HEK293T (cell line): ENCODE measurements around the gene COTL1.

ENCODE experiments used
- CTCF ChIA-PET: fragments of 350-600 bp; formaldehyde crosslinking; extraction: SDS; loops from one replicate; lab custom pipeline; 2021; ENCODE audit warnings: antibody characterized with exemption, inconsistent platforms; lab: Yijun Ruan, JAX
- POLR2A ChIA-PET: fragments of 350-600 bp; formaldehyde crosslinking; extraction: SDS; loops from one replicate; lab custom pipeline; 2020; ENCODE audit warnings: antibody characterized with exemption, inconsistent platforms; lab: Yijun Ruan, JAX
- DNase-seq: peaks from one replicate; pipeline ENCODE4 v3.0.0; 2012; ENCODE audit warnings: mixed read lengths; ENCODE audit errors: extremely low spot score
- ARNT ChIP-seq: fragments of 450-650 bp; IDR thresholded peaks from 2 replicates; pipeline ENCODE4 v1.6.1; 2017; ENCODE audit warnings: mild to moderate bottlenecking
- BHLHE40 ChIP-seq: fragments of 450-650 bp; IDR thresholded peaks from 2 replicates; pipeline ENCODE4 v1.6.1; 2016; ENCODE audit warnings: mild to moderate bottlenecking, moderate library complexity, borderline replicate concordance
- CTBP1 ChIP-seq: fragments of 450-650 bp; IDR thresholded peaks from 2 replicates; pipeline ENCODE4 v1.6.1; 2016; ENCODE audit warnings: borderline replicate concordance
- ELF4 ChIP-seq: fragments of 450-650 bp; IDR thresholded peaks from 2 replicates; pipeline ENCODE4 v1.6.1; 2017; ENCODE audit warnings: antibody characterized with exemption
- FOXA1 ChIP-seq: fragments of 450-650 bp; IDR thresholded peaks from 2 replicates; pipeline ENCODE4 v1.6.1; 2016; ENCODE audit warnings: mild to moderate bottlenecking
- FOXK2 ChIP-seq: fragments of 450-650 bp; IDR thresholded peaks from 2 replicates; pipeline ENCODE4 v1.6.1; 2016; ENCODE audit warnings: mild to moderate bottlenecking
- FOXM1 ChIP-seq: fragments of 450-650 bp; IDR thresholded peaks from 2 replicates; pipeline ENCODE4 v1.6.1; 2017; ENCODE audit warnings: mild to moderate bottlenecking, borderline replicate concordance
- HDGF ChIP-seq: fragments of 450-650 bp; IDR thresholded peaks from 2 replicates; pipeline ENCODE4 v1.6.1; 2017; ENCODE audit warnings: antibody characterized with exemption, borderline replicate concordance
- L3MBTL2 ChIP-seq: fragments of 450-650 bp; conservative IDR thresholded peaks from 2 replicates; pipeline ENCODE4 v1.6.1; 2016; ENCODE audit warnings: mild to moderate bottlenecking
- LEF1 ChIP-seq: fragments of 450-650 bp; IDR thresholded peaks from 2 replicates; pipeline ENCODE4 v1.6.1; 2017; ENCODE audit warnings: mild to moderate bottlenecking, borderline replicate concordance
- NFRKB ChIP-seq: fragments of 450-650 bp; IDR thresholded peaks from 2 replicates; pipeline ENCODE4 v1.6.1; 2016; ENCODE audit warnings: mild to moderate bottlenecking, moderate library complexity
- SP1 ChIP-seq: fragments of 450-650 bp; IDR thresholded peaks from 2 replicates; pipeline ENCODE4 v1.6.1; 2017
- SUZ12 ChIP-seq: fragments of 450-650 bp; IDR thresholded peaks from 2 replicates; pipeline ENCODE4 v1.6.1; 2016; ENCODE audit warnings: mild to moderate bottlenecking
- TARDBP ChIP-seq: fragments of 450-650 bp; IDR thresholded peaks from 2 replicates; pipeline ENCODE4 v1.6.1; 2016
- ZNF384 ChIP-seq: fragments of 450-650 bp; IDR thresholded peaks from 2 replicates; pipeline ENCODE4 v1.6.1; 2016
- TF ChIP-seq, protein P1 (sequence below): fragments of 450-650 bp; IDR thresholded peaks from 2 replicates; pipeline ENCODE4 v1.6.1; 2016

COTL1 gene

DNA sequence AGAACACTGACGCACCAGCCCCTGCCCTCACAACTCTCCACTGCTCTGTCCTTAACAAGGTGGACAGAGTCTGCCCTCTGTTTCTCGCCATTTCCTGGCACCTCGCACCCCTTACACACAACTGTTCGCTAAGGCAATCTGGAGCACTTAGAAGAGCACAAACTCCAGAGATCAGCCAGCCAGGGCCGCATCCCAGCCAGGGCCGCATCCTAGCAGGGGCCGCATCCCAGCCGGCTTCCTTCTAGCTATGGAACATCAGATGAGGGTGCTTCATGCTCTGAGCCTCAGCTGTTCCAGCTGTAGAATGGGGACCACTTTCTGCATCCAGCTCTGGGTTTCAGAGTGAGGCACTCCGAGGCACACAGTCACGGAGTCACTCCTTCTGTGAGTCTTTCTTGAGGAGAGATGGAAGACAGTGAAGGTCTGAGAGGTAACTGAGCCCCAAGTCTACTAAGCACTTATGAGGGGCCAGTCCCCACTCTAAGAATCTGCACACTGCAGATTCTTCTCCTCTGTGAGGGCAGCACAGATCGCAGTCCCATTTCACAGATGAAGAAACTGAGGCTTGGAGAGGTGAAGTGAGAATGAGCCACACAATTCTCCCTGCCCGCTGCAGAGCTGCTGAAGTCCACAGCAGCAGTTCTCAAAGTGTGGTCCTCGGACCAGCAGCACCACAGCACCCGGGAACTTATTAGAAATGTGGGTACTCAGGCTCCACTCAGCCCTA, 20.9 kb downstream of the COTL1 start:
- no peak for DNase-seq
- CTCF ChIA-PET, result interaction anchor here (0.6 kb wide), 1 partner anchor 1019 kb away, joined by 3 read pairs; no protein-coding TSS in a partner anchor
- POLR2A ChIA-PET, result no interaction called here
- TF ChIP-seq ELF4 (no peak), FOXK2 (no peak), HDGF (no peak), NFRKB (no peak)
- TF ChIP-seq, protein P1, sequence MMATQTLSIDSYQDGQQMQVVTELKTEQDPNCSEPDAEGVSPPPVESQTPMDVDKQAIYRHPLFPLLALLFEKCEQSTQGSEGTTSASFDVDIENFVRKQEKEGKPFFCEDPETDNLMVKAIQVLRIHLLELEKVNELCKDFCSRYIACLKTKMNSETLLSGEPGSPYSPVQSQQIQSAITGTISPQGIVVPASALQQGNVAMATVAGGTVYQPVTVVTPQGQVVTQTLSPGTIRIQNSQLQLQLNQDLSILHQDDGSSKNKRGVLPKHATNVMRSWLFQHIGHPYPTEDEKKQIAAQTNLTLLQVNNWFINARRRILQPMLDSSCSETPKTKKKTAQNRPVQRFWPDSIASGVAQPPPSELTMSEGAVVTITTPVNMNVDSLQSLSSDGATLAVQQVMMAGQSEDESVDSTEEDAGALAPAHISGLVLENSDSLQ, result no peak

DNA sequence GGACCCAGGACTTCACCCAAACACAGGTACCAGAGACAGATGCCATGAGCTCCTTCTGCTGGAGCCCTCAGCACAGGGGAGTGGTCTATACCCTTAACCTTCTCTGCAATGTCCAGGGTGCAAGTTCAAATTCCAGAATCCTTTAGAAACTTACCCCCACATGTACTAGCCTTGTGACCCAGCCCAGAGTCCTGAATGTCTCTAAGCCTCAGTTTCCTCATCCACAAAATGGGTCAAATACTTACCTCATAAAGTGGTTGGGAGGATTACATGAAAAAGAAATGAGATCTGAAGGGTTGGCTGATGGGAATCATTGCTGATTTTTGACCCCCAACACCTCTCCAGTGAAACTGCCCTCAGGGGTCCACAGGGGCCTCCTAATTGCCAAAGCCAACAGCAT, 21.7 kb downstream of the COTL1 start:
- ChIA-PET POLR2A (no interaction called here), CTCF (no interaction called here)
- TF ChIP-seq CTBP1, result no peak
- TF ChIP-seq NFRKB, result no peak
- no peak for TF ChIP-seq ARNT
- TF ChIP-seq ZNF384, result no peak
- no peak for TF ChIP-seq ELF4
- TF ChIP-seq LEF1, result no peak
- TF ChIP-seq TARDBP, result no peak
- TF ChIP-seq SP1, result no peak
- TF ChIP-seq, protein P1, result no peak
- TF ChIP-seq BHLHE40, result no peak
- TF ChIP-seq FOXA1, result no peak
- TF ChIP-seq HDGF, result no peak
- TF ChIP-seq FOXM1, result no peak
- TF ChIP-seq L3MBTL2, result no peak
- TF ChIP-seq SUZ12, result no peak
- no peak for DNase-seq

DNA sequence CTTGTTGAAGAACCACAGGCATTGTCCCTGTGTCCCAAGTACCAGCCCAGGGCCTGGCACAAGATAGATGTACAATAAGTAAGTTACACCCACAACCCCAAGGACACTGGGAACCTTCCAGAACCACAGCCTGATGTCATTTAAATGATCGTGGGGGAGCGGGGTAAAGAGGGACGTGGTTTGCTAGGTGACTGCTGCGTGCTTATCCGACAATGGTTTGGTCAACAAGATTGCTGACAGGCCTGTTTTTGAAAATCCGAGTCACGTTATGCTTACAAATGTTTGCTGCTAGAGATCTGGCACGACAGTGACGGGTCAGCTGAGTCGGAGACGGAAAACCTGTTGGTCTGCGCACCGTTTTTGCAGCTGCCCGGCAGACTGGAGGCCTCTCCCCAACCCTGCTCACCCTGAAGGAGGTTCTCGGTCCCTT, 22.8 kb downstream of the COTL1 start:
- no peak for TF ChIP-seq SP1
- ChIA-PET CTCF (no interaction called here), POLR2A (no interaction called here)
- no peak for DNase-seq

DNA sequence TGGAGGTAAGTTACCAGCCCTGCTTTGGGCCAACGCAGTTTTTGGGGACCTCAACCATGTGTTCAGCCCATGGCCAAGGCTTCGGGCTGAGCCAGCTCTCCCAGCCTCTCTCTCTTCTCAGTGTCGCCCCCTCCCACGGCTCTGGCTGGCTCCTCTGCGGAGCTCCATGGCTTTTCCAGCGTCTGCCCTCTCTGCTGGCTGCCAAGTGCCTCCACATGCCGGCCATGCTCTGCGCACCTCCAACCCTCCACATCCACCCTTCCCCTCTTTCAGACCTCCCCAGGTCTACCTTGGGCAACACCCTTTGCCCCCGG, 23.2 kb downstream of the COTL1 start:
- no peak for TF ChIP-seq TARDBP
- TF ChIP-seq BHLHE40, result no peak
- TF ChIP-seq L3MBTL2, result no peak
- no peak for TF ChIP-seq ARNT
- no peak for TF ChIP-seq ELF4
- no peak for TF ChIP-seq ZNF384
- TF ChIP-seq FOXK2, result no peak
- no peak for TF ChIP-seq FOXM1
- no peak for TF ChIP-seq LEF1
- TF ChIP-seq, protein P1, result no peak
- ChIA-PET CTCF (no interaction called here), POLR2A (no interaction called here)
- DNase-seq, result no peak

DNA sequence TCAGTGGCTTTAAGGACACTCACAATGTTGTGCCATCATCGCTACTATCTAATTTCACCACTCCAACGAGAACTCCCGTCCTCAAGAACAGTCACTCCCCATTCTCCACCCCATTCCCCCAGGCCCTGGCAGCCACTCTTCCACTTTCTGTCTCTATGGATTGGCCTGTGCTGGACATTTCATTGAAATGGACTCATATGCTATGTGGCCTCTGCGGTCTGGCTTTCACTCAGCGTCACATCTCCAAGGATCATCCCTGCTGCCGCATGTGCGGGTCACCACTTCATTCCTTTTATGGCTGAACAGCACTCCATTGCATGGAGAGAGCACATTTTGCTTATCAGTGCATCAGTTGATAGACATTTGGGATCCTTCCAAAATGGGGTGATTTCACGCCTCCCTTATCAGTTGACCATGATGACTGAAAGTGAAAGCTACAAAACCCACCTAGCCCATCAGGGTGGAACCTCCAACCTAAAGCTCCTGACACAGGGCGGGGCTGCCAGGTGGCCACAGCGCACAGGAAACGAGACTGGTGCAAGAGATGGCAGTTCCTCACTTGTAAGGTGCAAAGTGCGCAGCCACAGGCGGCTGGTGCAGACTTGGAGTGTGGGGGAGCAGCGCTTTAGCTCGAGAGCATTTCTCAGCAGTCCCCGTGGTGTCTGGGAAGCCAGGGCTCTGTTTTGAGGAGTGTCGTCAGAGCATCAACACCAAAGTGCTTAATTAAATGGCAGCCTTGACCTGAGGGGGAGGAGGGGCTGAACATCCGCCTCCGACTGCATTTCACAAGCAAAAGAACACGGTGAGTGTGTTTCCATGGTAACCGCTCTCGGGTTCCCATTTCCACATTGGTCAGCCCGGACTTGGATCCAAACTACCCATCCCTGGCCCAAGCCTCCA, 23.8 kb downstream of the COTL1 start:
- ChIA-PET CTCF (no interaction called here), POLR2A (no interaction called here)
- DNase-seq, result no peak
- TF ChIP-seq FOXK2 (no peak), ELF4 (no peak), CTBP1 (no peak), FOXA1 (no peak), ZNF384 (no peak), TARDBP (no peak), NFRKB (no peak), LEF1 (no peak), FOXM1 (no peak), BHLHE40 (no peak), SP1 (no peak), SUZ12 (no peak)
- TF ChIP-seq, protein P1, result no peak

DNA sequence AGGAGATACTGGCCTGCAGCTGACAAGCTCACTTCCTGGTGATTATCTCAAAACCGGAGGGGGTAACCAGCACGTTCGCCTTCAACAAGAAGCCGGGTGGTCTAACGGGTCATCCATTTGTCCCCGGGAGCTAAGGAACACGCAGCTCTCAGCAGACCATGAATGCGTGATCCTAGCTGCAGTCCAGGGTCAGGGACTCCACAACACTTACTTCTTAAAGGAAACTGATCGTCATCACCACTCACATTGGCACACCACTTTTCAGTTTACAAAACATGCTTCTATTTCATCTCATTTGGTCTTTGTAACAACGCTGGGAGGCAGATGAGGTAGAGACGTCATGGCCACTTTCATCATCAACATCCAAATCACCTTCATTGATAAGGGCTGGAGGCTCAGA, 25.2 kb downstream of the COTL1 start:
- ChIA-PET CTCF (no interaction called here), POLR2A (no interaction called here)
- TF ChIP-seq ZNF384, result no peak
- TF ChIP-seq TARDBP, result no peak
- no peak for TF ChIP-seq CTBP1
- TF ChIP-seq HDGF, result no peak
- TF ChIP-seq L3MBTL2, result no peak
- no peak for TF ChIP-seq FOXA1
- no peak for TF ChIP-seq FOXM1
- TF ChIP-seq SUZ12, result no peak
- TF ChIP-seq ARNT, result no peak
- TF ChIP-seq LEF1, result no peak
- TF ChIP-seq NFRKB, result no peak
- TF ChIP-seq, protein P1, result no peak
- no peak for TF ChIP-seq BHLHE40
- no peak for TF ChIP-seq SP1
- no peak for TF ChIP-seq ELF4
- no peak for TF ChIP-seq FOXK2
- DNase-seq, result no peak
